PC-9 (cell line): ENCODE data around the gene ICAM3. TPM values are rescaled to one million over a fixed set of nuclear protein-coding genes. Genes with fewer than 3 reads are reported as not detected.
"Not testable (repeated sequence)": the region's sequence is repeated elsewhere in the genome, so short reads cannot be mapped to it uniquely, and the experiment has no call there.

ENCODE experiments used
- Bru-seq: library from RNA; stranded (reverse); fragments of 400-500 nt; gene quantifications from one replicate; lab custom pipeline; 2021; lab: Mats Ljungman, UMichigan
- BruChase-seq, 2 experiments: library from RNA; stranded (reverse); fragments of 400-500 nt; gene quantifications; one replicate each; lab custom pipeline; 2021; lab: Mats Ljungman, UMichigan
- BruUV-seq: library from RNA; stranded (reverse); fragments of 400-500 nt; replicated peaks from 2 replicates; lab custom pipeline; 2021; lab: Mats Ljungman, UMichigan
- CTCF ChIA-PET: fragments of 300-600 bp; sonication (Branson Sonifier 250); formaldehyde crosslinking; loops from one replicate; lab custom pipeline; 2022; ENCODE audit warnings: antibody characterized with exemption; lab: Charles Lee
- POLR2A ChIA-PET: fragments of 300-600 bp; sonication (Branson Sonifier 250); formaldehyde crosslinking; loops from one replicate; lab custom pipeline; 2022; ENCODE audit warnings: antibody characterized with exemption; ENCODE audit not compliant: unreplicated experiment; lab: Charles Lee
- DNase-seq, 2 experiments: peaks; one replicate each; pipeline versions ENCODE4 v3.0.0 to v3.0.0-alpha.2; 2015 to 2022; ENCODE audit warnings: mixed read lengths in 1 of 2
- H2AFZ ChIP-seq: fragments of 200-600 bp; sonication (generic); 2 replicates; pipeline ENCODE4 v1.8.1; 2017; ENCODE audit warnings: antibody characterized with exemption
- H3F3A ChIP-seq: fragments of 200-600 bp; sonication (generic); 2 replicates; pipeline ENCODE4 v1.8.1; 2017; ENCODE audit warnings: antibody characterized with exemption, mild to moderate bottlenecking, low read depth; ENCODE audit not compliant: insufficient read depth
- H3K27ac ChIP-seq: fragments of 200-600 bp; sonication (generic); 2 replicates; pipeline ENCODE4 v1.6.1; 2016; ENCODE audit warnings: mixed run types
- H3K27me3 ChIP-seq: fragments of 200-600 bp; sonication (generic); 2 replicates; pipeline ENCODE4 v1.6.1; 2016; ENCODE audit warnings: low read depth, mixed run types; ENCODE audit not compliant: insufficient read depth
- H3K36me3 ChIP-seq: fragments of 200-600 bp; sonication (generic); 2 replicates; pipeline ENCODE4 v1.6.1; 2016; ENCODE audit warnings: low read depth, mixed run types
- H3K4me1 ChIP-seq: fragments of 200-600 bp; sonication (generic); replicated peaks from 2 replicates; pipeline ENCODE4 v1.6.1; 2016; ENCODE audit warnings: mixed run types; ENCODE audit not compliant: insufficient read depth
- H3K4me2 ChIP-seq: fragments of 200-600 bp; sonication (generic); 2 replicates; pipeline ENCODE4 v1.6.1; 2017; ENCODE audit warnings: mixed run types
- H3K4me3 ChIP-seq: fragments of 200-600 bp; sonication (generic); 2 replicates; pipeline ENCODE4 v1.6.1; 2016; ENCODE audit warnings: mixed run types
- H3K79me2 ChIP-seq: fragments of 200-600 bp; sonication (generic); 2 replicates; pipeline ENCODE4 v1.6.1; 2017; ENCODE audit warnings: low read depth, mixed run types
- H3K9me2 ChIP-seq: fragments of 200-600 bp; sonication (generic); 2 replicates; pipeline ENCODE4 v1.8.1; 2017; ENCODE audit warnings: mild to moderate bottlenecking; ENCODE audit not compliant: insufficient read depth
- H3K9me3 ChIP-seq: fragments of 200-600 bp; sonication (generic); 2 replicates; pipeline ENCODE4 v1.8.1; 2016; ENCODE audit warnings: low read depth; ENCODE audit not compliant: insufficient read depth
- H4K20me1 ChIP-seq: fragments of 200-600 bp; sonication (generic); 2 replicates; pipeline ENCODE4 v1.8.1; 2017; ENCODE audit not compliant: insufficient read depth
- EZH2 ChIP-seq: fragments of 200-600 bp; sonication (generic); IDR thresholded peaks from 2 replicates; pipeline ENCODE4 v1.8.0; 2017; ENCODE audit warnings: antibody characterized with exemption, low read depth
- intact Hi-C: fragments of 100-400 bp; cut with micrococcal nuclease; formaldehyde crosslinking; loops from one replicate; pipeline ENCODE4 v1.10.0; 2022; ENCODE audit not compliant: unreplicated experiment
- long read RNA-seq: library from polyadenylated mRNA; stranded (forward); transcript quantifications from one replicate; pipeline ENCODE4 v2.0.0, GENCODE V29; 2022
- total RNA-seq: library from RNA; stranded (reverse); gene quantifications from 2 replicates; pipeline ENCODE4 v1.2.3, GENCODE V29; 2021
- TF ChIP-seq, protein P1 (sequence below): fragments of 200-600 bp; sonication (generic); conservative IDR thresholded peaks from 2 replicates; pipeline ENCODE4 v1.6.1; 2017; ENCODE audit warnings: mixed run types, antibody characterized with exemption, mild to moderate bottlenecking, moderate library complexity

ICAM3 gene
- total RNA-seq (14.0 and 22.7 TPM in 2 replicates), Bru-seq, nascent RNA (percentile 25 among the genes with signal in this experiment), BruChase-seq, experiment 1, labeled RNA remaining after a 2-hour chase (percentile 44 among the genes with signal in this experiment), BruChase-seq, experiment 2, labeled RNA remaining after a 6-hour chase (percentile 54 among the genes with signal in this experiment)
- long read RNA-seq, partial matches to known transcripts = 39 of 47 reads
- long read RNA-seq, other reads (novel, unspliced or antisense) = 8 of 47 reads

DNA sequence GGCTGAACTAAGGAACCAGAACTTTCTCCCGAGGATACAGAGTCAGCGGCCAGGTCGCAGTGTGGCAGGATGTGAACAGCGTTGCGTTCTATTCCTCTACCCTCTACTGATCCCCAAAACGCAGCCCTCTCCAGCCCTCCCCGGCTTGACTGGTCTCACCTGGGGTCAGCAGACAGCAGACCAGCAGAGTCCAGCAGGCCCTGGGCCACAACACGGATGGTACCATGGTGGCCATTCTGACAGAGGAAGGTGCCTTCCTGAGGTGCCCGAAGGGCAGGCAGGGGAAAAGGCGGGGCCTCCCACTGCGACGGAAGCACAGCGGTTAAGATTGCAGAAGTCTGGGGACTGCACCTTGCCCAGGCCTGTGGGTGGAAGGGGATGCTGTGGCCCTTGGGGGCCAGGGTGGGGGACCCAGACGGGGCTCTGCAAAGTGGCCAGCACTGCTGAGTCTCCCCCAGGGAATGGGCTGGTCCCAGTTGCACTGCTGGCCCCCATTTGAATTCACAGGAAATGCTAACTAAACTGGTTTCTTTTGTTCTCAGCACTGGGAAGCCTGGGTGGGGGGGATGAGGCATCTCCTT, at the start of gene ICAM3:
Gene ICAM3 (minus strand): TSS at position 245 of the 581 bp plus-strand sequence. CDS start 10 bp downstream, at position 235.
- no TSS peak for BruUV-seq
- CTCF ChIA-PET = interaction anchor here (0.6 kb wide), 1 partner anchor 64 kb away, joined by 4 read pairs; no protein-coding TSS in a partner anchor
- no peak within 1 kb of the TSS for H3K4me2 ChIP-seq
- no peaks in the 10 kb centered on the region for H3K9me3 ChIP-seq
- no peak within 1 kb of the TSS for H2AFZ ChIP-seq
- no peaks in the 10 kb centered on the region for H3K36me3 ChIP-seq
- H3K4me1 ChIP-seq = no peaks in the 10 kb centered on the region
- H3K9me2 ChIP-seq = no peaks in the 10 kb centered on the region
- no peaks in the 10 kb centered on the region for H3K27me3 ChIP-seq
- H3K79me2 ChIP-seq = no peaks in the 10 kb centered on the region
- 0 out of 2 replicates have a peak, but pooled peaks cover 2% of the 10 kb centered on the region for H3F3A ChIP-seq
- intact Hi-C loops = no loop called here
- H3K27ac ChIP-seq = no peak within 1 kb of the TSS
- H3K4me3 ChIP-seq = no peak within 1 kb of the TSS
- no peak for DNase-seq
- POLR2A ChIA-PET = no interaction called here
- H4K20me1 ChIP-seq = no peaks in the 10 kb centered on the region
- TF ChIP-seq EZH2 = no peak
- TF ChIP-seq, protein P1, sequence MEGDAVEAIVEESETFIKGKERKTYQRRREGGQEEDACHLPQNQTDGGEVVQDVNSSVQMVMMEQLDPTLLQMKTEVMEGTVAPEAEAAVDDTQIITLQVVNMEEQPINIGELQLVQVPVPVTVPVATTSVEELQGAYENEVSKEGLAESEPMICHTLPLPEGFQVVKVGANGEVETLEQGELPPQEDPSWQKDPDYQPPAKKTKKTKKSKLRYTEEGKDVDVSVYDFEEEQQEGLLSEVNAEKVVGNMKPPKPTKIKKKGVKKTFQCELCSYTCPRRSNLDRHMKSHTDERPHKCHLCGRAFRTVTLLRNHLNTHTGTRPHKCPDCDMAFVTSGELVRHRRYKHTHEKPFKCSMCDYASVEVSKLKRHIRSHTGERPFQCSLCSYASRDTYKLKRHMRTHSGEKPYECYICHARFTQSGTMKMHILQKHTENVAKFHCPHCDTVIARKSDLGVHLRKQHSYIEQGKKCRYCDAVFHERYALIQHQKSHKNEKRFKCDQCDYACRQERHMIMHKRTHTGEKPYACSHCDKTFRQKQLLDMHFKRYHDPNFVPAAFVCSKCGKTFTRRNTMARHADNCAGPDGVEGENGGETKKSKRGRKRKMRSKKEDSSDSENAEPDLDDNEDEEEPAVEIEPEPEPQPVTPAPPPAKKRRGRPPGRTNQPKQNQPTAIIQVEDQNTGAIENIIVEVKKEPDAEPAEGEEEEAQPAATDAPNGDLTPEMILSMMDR = no peak

- TF ChIP-seq, protein P1 = peak; percentile 99
- TF ChIP-seq EZH2 = no peak
- H4K20me1 ChIP-seq = peaks cover 16% of the 10 kb centered on the region
- H3K9me3 ChIP-seq = no peaks in the 10 kb centered on the region
- peak; percentile 62 to 81 for DNase-seq
- BruUV-seq = no TSS peak
- H2AFZ ChIP-seq = no peak overlapping the region
- no peak overlapping the region for H3K4me3 ChIP-seq
- peaks cover 4% of the 10 kb centered on the region for H3K36me3 ChIP-seq
- H3K4me2 ChIP-seq = no peak overlapping the region
- POLR2A ChIA-PET = interaction anchor here (0.6 to 0.7 kb wide), 2 partner anchors 214 to 456 kb away, joined by 4 to 7 read pairs; no protein-coding TSS in a partner anchor
- H3K9me2 ChIP-seq = no peaks in the 10 kb centered on the region
- H3F3A ChIP-seq = peaks cover 40% of the 10 kb centered on the region
- H3K79me2 ChIP-seq = no peaks in the 10 kb centered on the region
- CTCF ChIA-PET = interaction anchor here (0.5 to 2.1 kb wide), 9 partner anchors 17 to 498 kb away, joined by 3 to 30 read pairs (median 4); partner anchors contain the start of gene ICAM1
- no peak overlapping the region for H3K27ac ChIP-seq
- no peaks in the 10 kb centered on the region for H3K27me3 ChIP-seq
- intact Hi-C loops = loop anchor here (1.0 kb wide), 3 partner anchors 120 to 458 kb away; no protein-coding TSS in a partner anchor
- H3K4me1 ChIP-seq = no peaks in the 10 kb centered on the region
These were observed 49.5 kb upstream of the ICAM3 start for GRCh38 chr19:10388957-10389356.

- Histone ChIP-seq H3F3A (peaks cover 18% of the 10 kb centered on the region), H3K4me1 (peaks cover 3% of the 10 kb centered on the region), H3K9me3 (no peaks in the 10 kb centered on the region), H4K20me1 (no peaks in the 10 kb centered on the region), H3K4me3 (no peak overlapping the region), H3K4me2 (no peak overlapping the region), H3K27ac (no peak overlapping the region), H3K27me3 (no peaks in the 10 kb centered on the region), H3K79me2 (peaks cover 6% of the 10 kb centered on the region), H3K36me3 (no peaks in the 10 kb centered on the region), H2AFZ (no peak overlapping the region), H3K9me2 (no peaks in the 10 kb centered on the region)
- TF ChIP-seq, protein P1 = no peak
- no peak for TF ChIP-seq EZH2
- BruUV-seq = no TSS peak
- ChIA-PET CTCF (no interaction called here), POLR2A (no interaction called here)
- DNase-seq = no peak
- intact Hi-C loops = loop anchor here (5.0 kb wide), 1 partner anchor 52 kb away; the partner anchor contains the start of gene RAVER1
These were observed 45.2 kb upstream of the ICAM3 start for GRCh38 chr19:10384580-10384979.

GRCh38 chr19:10383223-10383499, 43.7 kb upstream of the ICAM3 start:
- H3K27me3 ChIP-seq, H3K4me2 ChIP-seq, DNase-seq, H3K79me2 ChIP-seq, H3K4me1 ChIP-seq, H2AFZ ChIP-seq, BruUV-seq, H3K4me3 ChIP-seq, H4K20me1 ChIP-seq, H3K27ac ChIP-seq, H3K9me2 ChIP-seq, H3K9me3 ChIP-seq, POLR2A ChIA-PET, H3K36me3 ChIP-seq: not testable (repeated sequence)
- CTCF ChIA-PET = interaction anchor here (0.6 to 1.1 kb wide), 3 partner anchors 15 to 124 kb away, joined by 3 read pairs; no protein-coding TSS in a partner anchor
- intact Hi-C loops = loop anchor here (5.0 kb wide), 1 partner anchor 51 kb away; the partner anchor contains the start of gene RAVER1
- H3F3A ChIP-seq = peaks cover 12% of the 10 kb centered on the region
